SU-DHL-6 (cell line): ENCODE results near the gene CPNE4.

ENCODE experiments used
- EZH2phosphoT487 ChIP-seq: fragments of 200-600 bp; sonication (generic), shearing (Covaris generic); conservative IDR thresholded peaks from 2 replicates; pipeline ENCODE4 v1.6.1; 2018; ENCODE audit warnings: mild to moderate bottlenecking, antibody characterized with exemption, low read length, moderate library complexity, mixed read lengths
- TF ChIP-seq, protein P1 (sequence below): fragments of 200-600 bp; sonication (generic); IDR thresholded peaks from one replicate; pipeline ENCODE4 v1.5.1; 2017; ENCODE audit warnings: antibody characterized with exemption, mild to moderate bottlenecking, low read length, moderate library complexity; ENCODE audit not compliant: insufficient read depth, poor library complexity, severe bottlenecking

DNA sequence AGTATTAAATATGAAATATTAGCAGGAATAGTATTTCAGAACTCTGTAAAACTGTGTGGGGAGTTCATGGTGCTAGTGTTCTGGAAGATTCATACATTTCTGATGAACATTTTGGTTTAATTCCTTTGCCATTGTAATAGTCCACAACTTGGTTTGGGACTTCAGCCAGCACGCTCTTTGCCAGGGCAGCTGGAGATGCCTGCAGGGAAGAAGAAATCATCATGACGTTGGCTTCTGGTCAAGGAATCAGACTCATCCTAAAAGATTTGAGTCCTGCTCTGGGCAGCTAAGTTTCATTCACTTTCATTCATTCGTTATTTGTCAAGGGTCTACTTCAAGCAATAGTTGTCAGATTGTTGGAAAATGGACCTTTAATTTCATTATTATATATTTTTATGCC lies 499.7 kb downstream of the CPNE4 start:
- TF ChIP-seq, protein P1, sequence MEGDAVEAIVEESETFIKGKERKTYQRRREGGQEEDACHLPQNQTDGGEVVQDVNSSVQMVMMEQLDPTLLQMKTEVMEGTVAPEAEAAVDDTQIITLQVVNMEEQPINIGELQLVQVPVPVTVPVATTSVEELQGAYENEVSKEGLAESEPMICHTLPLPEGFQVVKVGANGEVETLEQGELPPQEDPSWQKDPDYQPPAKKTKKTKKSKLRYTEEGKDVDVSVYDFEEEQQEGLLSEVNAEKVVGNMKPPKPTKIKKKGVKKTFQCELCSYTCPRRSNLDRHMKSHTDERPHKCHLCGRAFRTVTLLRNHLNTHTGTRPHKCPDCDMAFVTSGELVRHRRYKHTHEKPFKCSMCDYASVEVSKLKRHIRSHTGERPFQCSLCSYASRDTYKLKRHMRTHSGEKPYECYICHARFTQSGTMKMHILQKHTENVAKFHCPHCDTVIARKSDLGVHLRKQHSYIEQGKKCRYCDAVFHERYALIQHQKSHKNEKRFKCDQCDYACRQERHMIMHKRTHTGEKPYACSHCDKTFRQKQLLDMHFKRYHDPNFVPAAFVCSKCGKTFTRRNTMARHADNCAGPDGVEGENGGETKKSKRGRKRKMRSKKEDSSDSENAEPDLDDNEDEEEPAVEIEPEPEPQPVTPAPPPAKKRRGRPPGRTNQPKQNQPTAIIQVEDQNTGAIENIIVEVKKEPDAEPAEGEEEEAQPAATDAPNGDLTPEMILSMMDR = no peak
- TF ChIP-seq EZH2phosphoT487 = no peak
